Glomerular visceral epithelial cell (primary cell): ENCODE results near the gene CCDC169.
"Not testable (repeated sequence)": the region's sequence is repeated elsewhere in the genome, so short reads cannot be mapped to it uniquely, and the experiment has no call there.

ENCODE experiments used
- DNase-seq: peaks from one replicate; pipeline ENCODE4 v3.0.0-alpha.2; 2016; ENCODE audit errors: extremely low spot score

Gene CCDC169

GRCh38 chr13:36313047-36313969 lies 15.7 kb upstream of the CCDC169 start:
- no peak for DNase-seq

DNA sequence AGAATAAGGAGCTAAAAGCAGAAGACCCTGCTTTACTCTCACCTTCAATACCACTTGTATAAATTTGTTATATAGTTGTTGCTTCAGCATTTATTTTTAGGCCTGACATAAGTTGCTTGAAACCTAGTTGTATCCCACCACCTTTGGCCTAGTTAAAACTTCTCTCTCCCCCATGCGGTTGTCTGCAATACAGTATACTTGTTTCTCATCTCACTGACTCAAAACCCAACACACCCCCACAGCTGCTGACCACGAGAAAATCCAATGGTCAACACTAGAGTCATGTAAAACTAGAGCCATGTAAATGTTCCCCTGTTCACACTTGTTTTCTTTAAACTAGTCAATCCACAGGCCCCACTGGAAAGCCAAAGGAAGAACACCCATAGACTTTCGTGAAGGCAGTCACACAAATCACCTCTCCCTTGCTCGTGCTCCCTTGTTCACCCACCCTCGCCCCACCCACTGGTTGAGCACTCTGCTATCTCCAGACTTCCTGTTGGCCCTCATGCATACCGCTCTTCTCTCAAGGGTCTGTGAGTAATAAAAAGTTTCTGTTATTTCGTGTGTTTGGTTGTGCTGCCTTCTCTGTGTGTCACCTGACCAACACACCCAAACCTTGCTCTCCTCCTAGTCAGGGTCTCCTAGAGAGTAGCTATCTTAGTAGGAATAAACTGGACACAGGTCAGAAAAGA lies 12.9 kb upstream of the CCDC169 start:
- DNase-seq, result no peak

GRCh38 chr13:36302289-36302688 lies 4.7 kb upstream of the CCDC169 start:
- no peak for DNase-seq

GRCh38 chr13:36299469-36299868 lies 1.9 kb upstream of the CCDC169 start:
- not testable (repeated sequence) for DNase-seq

- peak; percentile 2 for DNase-seq
Measured at GRCh38 chr13:36298535-36299068, 988 bp upstream of the CCDC169 start.

DNA sequence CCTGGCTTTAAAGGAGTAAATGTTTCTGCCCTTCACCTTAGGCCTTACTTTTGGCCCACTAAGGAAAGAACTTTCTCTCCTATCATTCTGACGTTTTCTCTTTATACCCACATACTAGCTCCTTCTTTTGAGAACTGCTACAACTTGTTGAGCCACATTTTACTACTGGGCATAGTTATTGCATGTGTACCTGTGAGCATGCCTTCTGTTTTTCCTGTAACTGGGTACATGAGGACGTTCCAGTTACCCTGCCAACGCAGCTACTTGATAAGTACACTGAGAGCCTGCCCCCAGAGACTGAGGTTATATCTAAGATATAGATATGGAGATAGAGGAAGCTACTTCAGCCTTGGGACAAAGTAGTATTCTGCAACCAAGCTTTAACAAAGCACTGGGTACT lies 3.5 kb downstream of the CCDC169 start:
- DNase-seq, result no peak

DNA sequence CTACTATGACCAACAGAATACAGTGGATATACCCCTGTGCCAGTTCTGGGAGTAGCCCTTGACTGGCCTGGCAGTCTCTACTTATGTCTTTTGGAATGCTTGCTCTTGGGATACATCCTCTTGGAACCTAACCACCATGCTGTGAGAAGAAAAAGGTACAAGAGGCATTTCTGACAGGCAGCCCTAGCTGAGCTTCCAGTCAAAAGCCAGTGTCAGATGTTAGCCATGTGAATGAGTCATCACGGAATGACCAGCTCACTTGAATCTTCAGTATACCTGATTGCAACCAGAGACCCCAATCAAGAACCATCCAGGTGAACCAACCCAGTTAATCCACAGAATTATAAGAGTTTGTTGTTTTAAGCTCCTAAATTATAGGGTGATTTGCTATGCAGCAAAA lies 4.1 kb downstream of the CCDC169 start:
- no peak for DNase-seq

- no peak for DNase-seq
Measured at GRCh38 chr13:36288794-36289391, 8.7 kb downstream of the CCDC169 start.

GRCh38 chr13:36286006-36286405 lies 11.6 kb downstream of the CCDC169 start:
- DNase-seq, result no peak

DNA sequence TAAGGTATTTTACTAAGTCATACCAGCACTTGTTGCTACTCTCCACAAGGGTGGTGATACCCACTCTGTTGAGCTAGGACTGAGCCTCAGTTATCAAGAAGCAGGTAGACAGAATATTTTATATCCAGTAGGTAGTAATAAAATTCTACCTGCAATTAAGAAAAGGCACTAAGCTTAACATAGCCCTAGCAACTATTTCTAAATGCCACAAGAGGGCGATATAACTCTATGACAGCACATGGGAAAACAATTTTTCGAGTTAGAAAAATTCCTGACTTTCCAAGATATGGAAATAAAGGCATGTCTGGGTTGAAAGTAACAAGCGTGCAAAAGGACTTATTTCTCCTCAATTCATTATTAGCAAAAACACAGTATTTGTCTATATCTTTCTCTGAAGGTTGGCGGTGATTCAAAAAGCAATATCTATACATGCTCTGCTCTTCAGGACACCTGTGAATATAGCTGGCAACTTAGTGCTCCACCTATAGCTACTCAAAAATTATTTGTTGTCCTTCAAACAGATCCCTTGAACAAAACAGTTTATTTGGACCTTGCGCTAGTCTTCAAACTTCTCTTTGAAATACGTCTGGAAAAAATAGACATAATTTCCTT lies 14.7 kb downstream of the CCDC169 start:
- DNase-seq, result peak; percentile 44

DNA sequence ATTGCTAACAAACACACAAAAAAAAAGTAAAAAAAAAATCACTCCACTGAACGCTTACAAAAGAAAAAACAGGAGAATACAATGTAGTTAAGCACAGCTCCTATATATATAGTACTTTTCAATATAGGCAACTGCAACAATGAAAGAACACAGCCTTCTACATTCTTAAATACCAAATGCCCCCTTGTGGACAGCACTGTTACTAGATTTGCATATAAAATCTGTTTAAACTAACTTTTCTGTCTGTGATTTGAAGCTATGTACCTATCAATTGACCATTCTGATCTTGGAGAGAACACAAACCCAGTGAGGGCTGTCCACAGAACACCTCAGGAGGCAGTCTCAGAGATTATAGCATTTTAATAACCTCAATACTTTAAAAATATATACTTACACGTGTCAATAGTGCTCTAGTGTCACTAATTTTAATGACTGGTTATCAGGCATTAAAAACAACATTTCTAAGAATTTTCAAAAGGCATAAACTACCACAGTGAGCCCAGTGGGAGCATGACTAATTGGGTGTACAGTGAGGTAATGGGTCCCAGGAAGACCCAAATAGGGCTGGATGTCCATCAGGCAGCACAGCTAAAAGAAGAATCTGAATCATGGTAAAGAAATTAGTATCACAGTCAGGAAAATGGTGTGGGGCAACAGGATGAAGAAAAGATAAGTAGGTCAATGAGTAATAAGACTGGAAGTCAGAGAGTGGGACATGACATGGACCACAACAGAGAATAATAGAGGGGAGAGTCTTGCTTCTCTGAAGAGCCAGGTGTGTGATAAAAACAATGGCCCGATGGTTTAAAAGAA lies 22.2 kb downstream of the CCDC169 start:
- peak; percentile 63 for DNase-seq

DNA sequence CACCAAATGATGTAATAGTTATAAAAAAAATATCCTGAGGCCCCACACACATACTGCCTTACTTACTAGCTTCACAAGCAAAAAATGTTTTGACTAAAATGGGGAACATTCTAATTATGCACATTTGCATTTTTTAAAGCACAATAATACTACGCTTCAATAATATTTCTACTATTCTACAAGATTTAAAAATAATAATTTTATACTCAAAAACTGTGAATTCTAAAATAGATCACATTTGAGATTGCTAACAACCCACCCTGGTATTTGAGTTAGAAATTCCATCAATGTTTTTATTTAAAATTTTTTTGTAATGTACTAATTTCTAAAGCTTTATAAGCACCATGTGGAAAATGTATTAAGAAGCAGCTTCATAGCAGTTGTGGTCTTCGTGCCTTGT lies 24.2 kb downstream of the CCDC169 start:
- DNase-seq, result no peak

- DNase-seq, result no peak
Measured at GRCh38 chr13:36261976-36262375, 35.6 kb downstream of the CCDC169 start.

- DNase-seq, result no peak
Measured at GRCh38 chr13:36261011-36261410, 36.6 kb downstream of the CCDC169 start.

DNA sequence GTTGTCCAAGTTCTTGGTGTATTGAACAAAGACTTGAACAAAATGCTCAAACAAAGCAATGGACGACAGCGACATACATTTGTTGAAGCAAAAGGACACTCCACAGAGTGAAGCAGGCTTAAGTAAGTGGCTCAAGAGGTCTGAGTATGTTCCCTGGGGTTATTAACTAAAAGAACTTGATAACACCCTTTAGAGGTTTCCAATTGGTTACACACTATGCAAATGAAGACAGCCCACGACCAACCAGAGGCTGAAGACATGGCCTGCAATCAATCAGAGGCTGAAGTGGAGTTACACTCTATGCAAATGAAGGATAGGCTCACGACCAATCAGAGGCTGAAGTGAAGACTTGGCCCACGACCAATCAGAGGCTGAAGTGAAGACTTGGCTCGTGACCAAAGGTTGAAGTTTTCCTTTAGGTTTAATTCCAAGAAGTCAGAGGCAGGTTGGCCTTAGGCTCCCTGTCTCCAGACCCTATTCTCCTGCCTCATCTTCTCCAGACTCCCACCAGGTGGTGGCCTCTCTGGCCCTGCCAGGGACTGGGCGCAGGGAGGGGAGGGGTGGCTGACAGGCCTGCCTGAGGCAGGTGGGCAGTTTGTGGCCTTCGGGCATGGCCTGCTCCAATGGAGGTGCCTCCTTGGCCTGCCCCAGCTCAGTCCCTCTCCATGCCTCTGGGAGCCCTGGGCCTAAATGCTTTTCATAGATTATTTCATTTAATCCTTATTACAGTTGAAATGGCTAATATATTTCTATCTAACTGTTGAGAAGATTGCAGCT lies 38.1 kb downstream of the CCDC169 start:
- no peak for DNase-seq

DNA sequence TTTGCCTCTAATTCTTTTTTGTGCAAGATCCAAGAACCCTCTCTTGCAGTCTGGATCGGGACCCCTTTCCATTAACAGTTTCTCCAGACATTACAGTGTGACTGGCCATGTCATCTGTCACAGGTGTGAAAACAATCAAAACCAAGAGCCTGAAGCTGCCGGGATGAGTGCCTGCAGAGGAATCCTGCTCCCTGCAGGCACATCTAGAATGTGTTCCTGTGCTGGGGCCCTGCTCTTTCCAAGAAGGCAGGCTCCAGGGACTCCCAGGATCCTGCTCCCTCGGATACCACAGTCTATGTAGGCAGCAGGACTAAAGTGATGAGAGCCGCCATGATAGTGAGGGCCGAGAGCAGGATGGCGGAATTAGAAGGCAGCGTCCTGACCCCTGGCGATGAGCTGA lies 38.8 kb downstream of the CCDC169 start:
- no peak for DNase-seq

DNA sequence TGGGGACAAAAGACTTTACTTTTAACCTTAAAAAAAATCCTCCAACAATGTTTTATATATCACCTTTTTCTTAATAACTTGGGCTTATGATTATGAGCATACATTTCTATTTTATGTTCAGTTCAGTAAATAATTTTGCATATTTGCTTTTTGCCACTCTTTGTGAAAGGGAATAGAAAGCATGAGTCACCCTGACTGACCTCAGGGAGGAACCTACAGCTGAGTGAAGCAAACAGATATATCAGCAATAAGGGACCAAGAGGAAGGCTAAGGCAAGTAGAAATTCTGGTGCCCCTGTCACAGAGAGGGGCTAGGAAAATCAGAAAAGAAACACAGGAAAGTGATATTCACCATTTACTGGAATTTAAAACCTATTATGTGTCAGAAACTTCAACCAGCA lies 46.1 kb downstream of the CCDC169 start:
- DNase-seq, result no peak

DNA sequence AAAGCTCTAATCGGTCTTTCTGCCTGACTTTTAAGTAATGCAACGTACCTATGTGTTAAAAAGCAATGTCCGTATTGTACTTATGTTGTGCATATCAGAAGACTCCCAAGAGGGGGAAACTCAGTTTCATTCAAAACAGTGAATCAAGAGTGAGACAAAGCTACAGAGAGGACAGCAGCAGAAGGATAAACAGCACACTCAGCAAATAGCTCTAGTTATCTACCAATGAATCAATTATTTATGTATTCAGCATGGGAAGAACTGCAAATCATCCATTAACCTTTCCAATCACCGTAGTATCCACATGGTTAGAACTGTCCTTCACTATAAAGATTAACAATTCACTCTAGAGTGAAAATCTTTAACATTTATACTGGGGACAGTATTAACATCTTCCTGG lies 46.6 kb downstream of the CCDC169 start:
- no peak for DNase-seq

DNA sequence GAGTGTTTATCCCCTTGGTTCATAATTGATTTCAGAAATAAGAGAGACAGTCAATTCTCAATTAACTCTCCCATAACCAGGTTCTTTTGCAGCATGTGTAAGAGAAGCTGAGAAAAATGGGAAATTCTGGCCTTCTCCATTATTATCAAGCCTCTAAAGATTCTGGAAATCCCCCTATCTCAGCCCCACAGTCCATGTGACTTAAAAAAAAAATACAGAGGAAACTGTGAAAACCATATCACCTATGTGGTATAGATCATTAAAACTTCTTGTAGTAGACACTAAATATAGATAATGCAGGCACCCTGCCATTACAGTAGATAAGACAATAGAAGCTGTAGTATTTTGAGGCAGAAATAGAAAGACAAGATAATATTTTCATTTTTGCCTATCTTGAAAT lies 48.9 kb downstream of the CCDC169 start:
- DNase-seq, result no peak

DNA sequence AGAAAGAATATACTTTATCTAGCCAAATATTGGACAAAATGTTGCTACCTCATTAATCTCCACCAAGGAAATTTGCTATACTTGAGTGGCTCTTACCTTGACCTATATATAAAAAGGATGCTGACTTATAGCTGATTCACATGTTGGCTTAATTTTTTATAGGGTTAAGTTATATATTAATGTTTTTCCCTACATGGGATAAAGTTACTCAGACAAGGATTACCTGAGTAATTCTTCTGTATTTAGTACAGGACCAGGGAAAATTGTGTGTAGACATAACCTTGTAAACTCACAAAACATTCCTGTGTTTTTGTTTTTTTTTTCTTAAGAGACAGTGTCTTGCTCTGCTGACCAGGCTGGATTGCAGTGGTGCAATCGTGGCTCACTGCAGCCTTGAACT lies 52.6 kb downstream of the CCDC169 start:
- DNase-seq, result no peak
